Breast epithelium (tissue), 3 donors: ENCODE data around the gene NOTCH2NLA.
"Not testable (repeated sequence)": the region's sequence is repeated elsewhere in the genome, so short reads cannot be mapped to it uniquely, and the experiment has no call there.

Experiments used
- CTCF ChIP-seq, 3 donors: fragments of 450-650 bp; IDR thresholded peaks; one replicate each; pipeline ENCODE4 v1.5.1; 2016 to 2017; ENCODE audit warnings: antibody characterized with exemption in 3 of 3, mild to moderate bottlenecking in 3 of 3, moderate library complexity in 3 of 3
- POLR2A ChIP-seq: fragments of 450-650 bp; IDR thresholded peaks from one replicate; pipeline ENCODE4 v1.6.1; 2016; ENCODE audit warnings: antibody characterized with exemption, mild to moderate bottlenecking, moderate library complexity

- TF ChIP-seq CTCF (IDR thresholded peaks at IDR 0.05); POLR2A: not testable (repeated sequence)
These were observed 44.4 kb upstream of the NOTCH2NLA start for GRCh38 chr1:146273194-146273593.
